Stimulated activated naive B cell treated with anti-CD40 and anti-IgM and Interleukin-4, amounts not matched to agents 10 μg/mL and 1 μg/mL and 100 μg/mL, for 72 hours (primary cell): ENCODE measurements around the gene TSR1.
"Not testable (repeated sequence)": the region's sequence is repeated elsewhere in the genome, so short reads cannot be mapped to it uniquely, and the experiment has no call there.

Experiments
- ATAC-seq, 2 donors: fragments of 150-1000 bp; cut with Tn5 transposase; replicated peaks; 2 replicates each; pipeline ENCODE4 v1.10.0; 2021; ENCODE audit warnings: moderate library complexity in 1 of 2
- DNase-seq: peaks from one replicate; pipeline ENCODE4 v3.0.0; 2021
- H3K27ac Mint-ChIP-seq: one replicate; pipeline ENCODE4 v1.8.0; 2022; ENCODE audit warnings: mild to moderate bottlenecking, mixed read lengths
- H3K27me3 Mint-ChIP-seq, 2 donors: one replicate each; pipeline ENCODE4 v1.8.0; 2022; ENCODE audit warnings: mixed read lengths in 2 of 2
- H3K36me3 Mint-ChIP-seq, 2 donors: one replicate each; pipeline ENCODE4 v1.8.0; 2022; ENCODE audit warnings: mixed read lengths in 2 of 2, mild to moderate bottlenecking in 1 of 2
- H3K4me1 Mint-ChIP-seq, 2 donors: one replicate each; pipeline ENCODE4 v1.8.0; 2022; ENCODE audit warnings: mixed read lengths in 2 of 2, mild to moderate bottlenecking in 1 of 2
- H3K4me3 Mint-ChIP-seq, 2 donors: one replicate each; pipeline ENCODE4 v1.8.0; 2022; ENCODE audit warnings: mild to moderate bottlenecking in 2 of 2, mixed read lengths in 2 of 2, moderate library complexity in 1 of 2
- H3K9me3 Mint-ChIP-seq, 2 donors: one replicate each; pipeline ENCODE4 v1.8.0; 2022; ENCODE audit warnings: mixed read lengths in 2 of 2, mild to moderate bottlenecking in 1 of 2

Gene TSR1

DNA sequence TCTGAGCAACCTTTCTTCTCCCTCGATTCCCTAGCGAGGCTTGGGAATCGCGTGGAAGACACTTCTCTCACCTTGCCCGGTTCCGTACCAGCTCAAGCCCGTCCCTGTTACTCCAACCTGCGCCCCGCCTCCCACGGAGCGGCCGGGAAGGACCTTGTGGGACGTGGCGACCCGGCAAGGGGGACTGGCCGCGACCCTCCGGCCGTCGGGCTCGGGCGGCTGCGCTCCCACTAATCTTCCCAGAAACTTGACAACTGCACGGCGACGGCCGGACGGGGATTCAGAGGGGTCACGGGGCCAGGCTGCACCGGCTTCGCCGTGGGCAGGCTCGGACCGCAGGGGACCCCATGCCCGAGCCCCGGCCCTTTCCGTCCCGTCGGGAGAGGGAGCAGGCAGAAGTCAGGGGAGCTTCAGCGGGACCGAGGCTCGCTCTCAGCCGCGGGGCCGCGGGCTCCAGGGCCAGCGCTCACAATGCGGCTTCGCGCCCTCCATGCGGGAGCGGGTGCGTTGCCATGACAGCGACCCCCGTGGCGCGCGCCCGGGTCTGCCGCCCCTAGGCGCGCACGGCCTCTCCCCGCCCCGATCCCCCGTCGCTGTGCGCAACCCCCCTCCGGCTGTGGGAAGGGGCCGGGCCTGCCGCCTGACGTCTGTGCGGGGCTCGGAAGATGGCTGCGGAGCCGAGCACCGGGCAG is 741 bp upstream of the TSR1 start, which contains the start of gene SGSM2:
SGSM2 (plus strand) TSS at position 650 of the 692 bp plus-strand sequence. CDS start 188 bp downstream, outside the sequence.
- H3K4me1 Mint-ChIP-seq: peaks cover 16 to 25% of the 10 kb centered on the region in 2 donors
- no peaks in the 10 kb centered on the region for H3K9me3 Mint-ChIP-seq
- H3K27me3 Mint-ChIP-seq: no peaks in the 10 kb centered on the region
- DNase-seq (peak; percentile 33), ATAC-seq (peak; percentile 58 to 68)
- peak within 1 kb of the TSS; percentile 99 for H3K27ac Mint-ChIP-seq
- H3K36me3 Mint-ChIP-seq: peaks cover 12 to 15% of the 10 kb centered on the region in 2 donors
- H3K4me3 Mint-ChIP-seq: peak within 1 kb of the TSS; percentile 97 to 99

DNA sequence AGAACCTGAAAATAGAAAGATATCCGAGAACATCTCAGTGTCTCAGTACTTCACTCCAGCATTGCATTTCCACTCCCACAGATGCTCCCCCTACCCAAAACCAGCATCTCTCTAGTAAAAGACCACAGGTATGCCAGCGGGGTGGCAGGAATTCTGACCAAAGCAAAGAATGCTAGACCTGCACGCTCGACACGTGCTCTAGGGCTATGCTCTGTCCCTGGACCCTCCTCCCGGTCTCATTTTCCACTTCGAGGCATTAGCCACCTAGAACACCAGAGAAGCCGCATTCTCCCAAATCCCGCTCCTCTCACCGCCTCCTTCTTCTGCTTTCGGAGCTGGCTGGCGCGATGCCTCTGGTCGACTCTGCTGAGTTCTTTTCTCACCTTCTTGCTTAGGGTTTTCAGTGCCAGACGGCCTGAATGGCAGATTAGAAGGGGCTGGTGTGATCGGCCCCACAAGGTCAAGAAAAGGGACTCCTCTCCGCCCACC is 487 bp downstream of the TSR1 start:
- H3K27me3 Mint-ChIP-seq: no peaks in the 10 kb centered on the region
- H3K27ac Mint-ChIP-seq: peak overlapping the region; percentile 99
- DNase-seq: no peak
- no peaks in the 10 kb centered on the region for H3K9me3 Mint-ChIP-seq
- peak overlapping the region; percentile 97 to 99 for H3K4me3 Mint-ChIP-seq
- no peak for ATAC-seq
- peaks cover 8 to 11% of the 10 kb centered on the region in 2 donors for H3K36me3 Mint-ChIP-seq
- peaks cover 16 to 25% of the 10 kb centered on the region in 2 donors for H3K4me1 Mint-ChIP-seq

DNA sequence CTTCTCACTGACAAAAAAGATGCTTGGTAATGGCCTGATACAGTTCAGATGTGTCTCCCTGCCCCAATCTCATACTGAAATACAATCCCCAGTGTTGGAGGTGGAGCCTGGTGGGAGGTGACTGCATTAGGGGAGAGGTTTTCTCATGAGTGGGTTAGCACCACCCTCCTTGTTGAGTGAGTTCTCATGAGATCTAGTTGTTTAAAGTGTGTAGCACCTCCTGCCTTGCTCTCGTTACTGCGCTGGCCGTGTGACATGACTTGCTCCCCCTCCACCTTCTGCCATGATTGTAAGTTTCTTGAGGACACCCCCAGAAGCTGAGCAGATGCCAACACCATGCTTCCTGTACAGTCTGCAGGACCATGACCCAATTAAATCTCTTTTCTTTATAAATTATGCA is 5.0 kb downstream of the TSR1 start:
- Mint-ChIP-seq H3K27me3 (no peaks in the 10 kb centered on the region), H3K27ac (no peak overlapping the region), H3K9me3 (no peaks in the 10 kb centered on the region), H3K36me3 (peaks cover 28 to 30% of the 10 kb centered on the region in 2 donors), H3K4me1 (peaks cover 15 to 23% of the 10 kb centered on the region in 2 donors), H3K4me3 (no peak overlapping the region)
- ATAC-seq (no peak), DNase-seq (no peak)

DNA sequence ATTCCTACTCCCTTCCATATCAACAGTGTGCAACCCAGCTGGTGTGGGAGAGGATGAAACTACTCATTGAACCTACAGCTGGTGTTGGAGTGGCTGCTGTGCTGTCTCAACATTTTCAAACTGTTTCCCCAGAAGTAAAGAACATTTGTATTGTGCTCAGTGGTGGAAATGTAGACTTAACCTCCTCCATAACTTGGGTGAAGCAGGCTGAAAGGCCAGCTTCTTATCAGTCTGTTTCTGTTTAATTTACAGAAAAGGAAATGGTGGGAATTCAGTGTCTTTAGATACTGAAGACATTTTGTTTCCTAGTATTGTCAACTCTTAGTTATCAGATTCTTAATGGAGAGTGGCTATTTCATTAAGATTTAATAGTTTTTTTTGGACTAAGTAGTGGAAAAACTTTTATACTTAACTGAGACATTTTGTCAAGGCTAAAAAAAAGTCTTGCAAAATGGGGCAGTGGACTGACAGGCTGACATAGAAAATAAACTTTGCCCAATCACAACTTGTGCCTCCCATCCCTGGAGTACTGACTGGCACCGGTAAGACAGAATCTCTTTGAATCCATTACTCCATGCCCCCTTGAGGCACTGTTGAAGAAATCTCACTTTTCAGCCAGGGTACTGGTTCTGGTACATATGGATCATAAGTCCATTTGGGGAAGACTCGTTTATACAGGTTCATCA is 12.5 kb downstream of the TSR1 start:
- ATAC-seq (no peak), DNase-seq (no peak)
- Mint-ChIP-seq H3K9me3 (no peaks in the 10 kb centered on the region), H3K36me3 (peaks cover 37 to 47% of the 10 kb centered on the region in 2 donors), H3K4me1 (peaks cover 1 to 10% of the 10 kb centered on the region in 2 donors), H3K27ac (no peak overlapping the region), H3K4me3 (no peak overlapping the region), H3K27me3 (no peaks in the 10 kb centered on the region)

GRCh38 chr17:2321399-2321798 is 14.9 kb downstream of the TSR1 start:
- Mint-ChIP-seq H3K27me3 (no peaks in the 10 kb centered on the region), H3K9me3 (no peaks in the 10 kb centered on the region), H3K36me3 (peaks cover 34 to 45% of the 10 kb centered on the region in 2 donors), H3K4me3 (no peak overlapping the region), H3K27ac (no peak overlapping the region), H3K4me1 (peaks cover 1 to 11% of the 10 kb centered on the region in 2 donors)
- no peak for DNase-seq
- no peak for ATAC-seq

GRCh38 chr17:2319051-2319450 is 17.2 kb downstream of the TSR1 start:
- H3K4me1 Mint-ChIP-seq: peaks cover 1 to 11% of the 10 kb centered on the region in 2 donors
- no peaks in the 10 kb centered on the region for H3K27me3 Mint-ChIP-seq
- H3K27ac Mint-ChIP-seq: peak overlapping the region; percentile 1
- H3K4me3 Mint-ChIP-seq: no peak overlapping the region
- peaks cover 24 to 34% of the 10 kb centered on the region in 2 donors for H3K36me3 Mint-ChIP-seq
- no peaks in the 10 kb centered on the region for H3K9me3 Mint-ChIP-seq
- ATAC-seq (peak in 1 of 2 donors; percentile 8), DNase-seq (no peak)

GRCh38 chr17:2317796-2318195 is 18.5 kb downstream of the TSR1 start:
- Mint-ChIP-seq H3K27me3 (no peaks in the 10 kb centered on the region), H3K4me3 (no peak overlapping the region), H3K4me1 (peaks cover 1 to 11% of the 10 kb centered on the region in 2 donors), H3K27ac (no peak overlapping the region), H3K36me3 (peaks cover 13 to 22% of the 10 kb centered on the region in 2 donors), H3K9me3 (no peaks in the 10 kb centered on the region)
- DNase-seq (no peak), ATAC-seq (no peak)

DNA sequence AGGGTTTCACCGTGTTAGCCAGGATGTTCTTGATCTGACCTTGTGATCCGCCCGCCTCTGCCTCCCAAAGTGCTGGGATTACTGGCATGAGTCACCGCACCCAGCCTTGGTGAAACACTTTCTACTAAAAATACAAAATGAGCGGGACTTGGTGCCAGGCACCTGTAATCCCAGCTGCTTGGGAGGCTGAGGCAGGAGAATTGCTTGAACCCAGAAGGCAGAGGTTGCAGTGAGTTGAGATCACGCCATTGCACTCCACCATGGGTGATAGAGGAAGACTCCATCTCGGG is 19.4 kb downstream of the TSR1 start:
- not testable (repeated sequence) for H3K27me3 Mint-ChIP-seq, H3K9me3 Mint-ChIP-seq, DNase-seq, ATAC-seq, H3K27ac Mint-ChIP-seq, H3K4me3 Mint-ChIP-seq
- H3K4me1 Mint-ChIP-seq: peaks cover 1 to 11% of the 10 kb centered on the region in 2 donors
- H3K36me3 Mint-ChIP-seq: peaks cover 9 to 15% of the 10 kb centered on the region in 2 donors

GRCh38 chr17:2312736-2313135 is 23.5 kb downstream of the TSR1 start:
- peaks cover 3 to 6% of the 10 kb centered on the region in 2 donors for H3K4me1 Mint-ChIP-seq

GRCh38 chr17:2309338-2310154 is 26.7 kb downstream of the TSR1 start:
- H3K27me3 Mint-ChIP-seq: no peaks in the 10 kb centered on the region
- H3K9me3 Mint-ChIP-seq: no peaks in the 10 kb centered on the region
- peaks cover 14 to 23% of the 10 kb centered on the region in 2 donors for H3K36me3 Mint-ChIP-seq
- no peak overlapping the region for H3K27ac Mint-ChIP-seq
- ATAC-seq: no peak
- H3K4me3 Mint-ChIP-seq: no peak overlapping the region
- DNase-seq: no peak
- H3K4me1 Mint-ChIP-seq: peaks cover 7 to 23% of the 10 kb centered on the region in 2 donors

More at GRCh38 chr17:2312736-2313135, 23.5 kb downstream of the TSR1 start:
- no peaks in the 10 kb centered on the region for H3K9me3 Mint-ChIP-seq
- ATAC-seq: no peak
- H3K36me3 Mint-ChIP-seq: peaks cover 5 to 7% of the 10 kb centered on the region in 2 donors
- H3K4me3 Mint-ChIP-seq: no peak overlapping the region
- H3K27ac Mint-ChIP-seq: no peak overlapping the region
- no peak for DNase-seq
- H3K27me3 Mint-ChIP-seq: no peaks in the 10 kb centered on the region

DNA sequence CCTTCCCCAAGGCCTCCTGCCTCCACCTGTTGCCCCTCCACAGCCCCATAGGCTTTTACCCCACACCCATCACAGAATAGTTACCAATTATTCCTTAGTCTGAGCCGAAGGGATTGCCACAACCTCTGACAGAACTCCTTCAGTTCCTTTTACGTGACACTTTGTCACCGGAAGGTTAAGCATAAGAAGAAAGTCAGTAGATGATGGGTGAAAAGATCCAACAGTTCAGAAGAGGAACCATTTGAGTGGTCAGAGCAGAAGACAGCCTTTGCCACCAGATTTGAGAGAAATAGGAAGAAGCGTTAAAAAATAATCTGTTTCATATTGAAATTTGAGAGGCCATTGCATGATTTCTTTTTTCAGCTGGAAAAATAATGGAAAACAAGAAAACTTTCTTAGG is 31.3 kb downstream of the TSR1 start:
- ATAC-seq (no peak), DNase-seq (no peak)
- H3K4me1 Mint-ChIP-seq: peaks cover 7 to 52% of the 10 kb centered on the region in 2 donors
- H3K9me3 Mint-ChIP-seq: no peaks in the 10 kb centered on the region
- peak overlapping the region; percentile 51 to 91 for H3K4me3 Mint-ChIP-seq
- no peaks in the 10 kb centered on the region for H3K27me3 Mint-ChIP-seq
- H3K36me3 Mint-ChIP-seq: peaks cover 18 to 26% of the 10 kb centered on the region in 2 donors
- H3K27ac Mint-ChIP-seq: peak overlapping the region; percentile 73

GRCh38 chr17:2303204-2304188 is 32.8 kb downstream of the TSR1 start, which contains the start of the genes SMG6 and SRR:
Gene SMG6 (minus strand): TSS chr17:2303785. CDS start chr17:2303720, 65 bp downstream.
Gene SRR (plus strand): TSS chr17:2303950. CDS start chr17:2315561, 11,611 bp downstream.
- peak within 1 kb of the TSS; percentile 88 to 91 for H3K4me3 Mint-ChIP-seq
- H3K27ac Mint-ChIP-seq: peak within 1 kb of the TSS; percentile 89
- H3K4me1 Mint-ChIP-seq: peaks cover 4 to 51% of the 10 kb centered on the region in 2 donors
- peak; percentile 86 for DNase-seq
- no peaks in the 10 kb centered on the region for H3K27me3 Mint-ChIP-seq
- no peaks in the 10 kb centered on the region for H3K9me3 Mint-ChIP-seq
- ATAC-seq: peak; percentile 87 to 89
- H3K36me3 Mint-ChIP-seq: peaks cover 20 to 28% of the 10 kb centered on the region in 2 donors

- ATAC-seq: peak in 1 of 2 donors; percentile 2
- Mint-ChIP-seq H3K27me3 (no peaks in the 10 kb centered on the region), H3K36me3 (peaks cover 21 to 28% of the 10 kb centered on the region in 2 donors), H3K4me3 (peak overlapping the region; percentile 88 to 91), H3K4me1 (peaks cover 5 to 51% of the 10 kb centered on the region in 2 donors), H3K9me3 (no peaks in the 10 kb centered on the region), H3K27ac (peak overlapping the region; percentile 89)
- no peak for DNase-seq
Measured at GRCh38 chr17:2302778-2303203, 33.5 kb downstream of the TSR1 start.
